ENCODE measurements around the gene PRR35. TPM values are rescaled to one million over a fixed set of nuclear protein-coding genes. Genes with fewer than 3 reads are reported as not detected.
"Not testable (repeated sequence)": the region's sequence is repeated elsewhere in the genome, so short reads cannot be mapped to it uniquely, and the experiment has no call there.

PRR35 gene
- polyA plus RNA-seq, 4 donors: 0.59 to 21.7 (median 8.6) TPM

DNA sequence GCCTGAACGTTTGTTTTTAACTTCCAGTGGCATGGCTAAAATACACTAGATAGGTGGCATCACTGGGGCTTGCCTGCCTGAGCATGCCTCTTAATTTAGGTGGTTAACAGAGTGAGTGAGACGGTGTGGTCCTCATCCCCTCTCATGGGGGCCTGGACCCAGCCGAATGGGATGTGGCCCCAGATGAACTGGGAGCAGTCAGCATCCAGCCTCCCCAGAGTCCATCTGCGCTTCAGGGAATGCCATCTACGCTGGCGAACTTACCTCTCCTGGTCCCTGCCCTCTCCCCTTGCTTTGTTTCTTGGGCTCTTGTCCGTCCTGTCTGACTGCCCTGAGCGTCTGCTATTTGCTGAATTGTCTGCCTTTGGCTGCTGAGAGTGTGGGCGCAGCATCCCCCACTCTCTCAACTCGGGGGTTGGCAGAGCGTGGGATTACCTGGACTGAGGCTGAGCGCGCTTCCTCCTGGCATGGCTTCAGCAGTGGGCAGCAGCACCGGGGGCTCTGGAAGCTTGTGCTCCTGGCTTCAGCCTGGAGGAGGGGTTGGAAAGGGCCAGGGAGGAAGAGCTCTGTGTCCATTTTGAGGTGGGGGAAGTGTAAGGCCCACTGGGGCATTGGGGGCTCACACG, 31.8 kb downstream of the PRR35 start:
- DNase-seq (ENCODE audit: low read depth in 4 of 4, low spot score in 3 of 4): no peak

DNA sequence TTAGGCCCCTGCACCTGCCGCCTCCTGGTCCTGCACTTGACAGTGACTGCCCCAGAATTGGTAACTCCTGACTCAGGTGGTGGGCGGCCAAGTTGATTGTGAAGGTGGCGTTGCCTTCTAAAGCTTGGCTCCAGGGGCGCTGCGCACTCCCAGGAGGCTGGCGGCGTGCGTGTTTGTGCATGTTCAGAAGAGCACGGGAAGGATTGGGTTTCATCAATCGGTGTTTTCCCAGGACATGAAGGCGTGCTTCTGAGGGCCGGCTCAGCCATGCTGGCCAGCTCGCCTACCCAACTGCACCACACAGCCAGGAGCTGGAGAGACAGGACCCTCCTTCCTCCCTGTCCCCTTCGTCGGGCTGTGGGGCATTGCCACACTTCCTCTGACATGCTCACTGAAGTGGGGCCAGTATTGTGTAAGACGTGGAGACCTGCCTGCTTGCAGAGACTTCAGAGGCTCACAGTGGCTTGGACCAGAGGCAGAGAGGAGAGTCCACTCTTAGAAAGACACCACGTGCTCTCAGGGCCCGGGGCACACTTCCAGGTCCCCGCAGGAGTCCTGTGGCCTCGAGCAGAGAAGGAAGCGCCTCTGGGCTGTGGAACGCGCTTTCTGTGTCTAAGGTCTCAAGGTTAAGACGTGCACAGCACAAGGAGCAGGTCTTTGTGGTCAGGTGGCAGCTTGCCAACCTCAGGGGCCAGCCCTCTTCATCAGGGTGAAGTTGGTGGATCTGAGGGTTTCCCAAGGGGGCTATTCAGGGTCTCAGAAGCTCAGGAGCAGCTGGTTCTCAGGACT, 32.5 kb downstream of the PRR35 start:
- DNase-seq (ENCODE audit: low read depth in 4 of 4, low spot score in 3 of 4): no peak

DNA sequence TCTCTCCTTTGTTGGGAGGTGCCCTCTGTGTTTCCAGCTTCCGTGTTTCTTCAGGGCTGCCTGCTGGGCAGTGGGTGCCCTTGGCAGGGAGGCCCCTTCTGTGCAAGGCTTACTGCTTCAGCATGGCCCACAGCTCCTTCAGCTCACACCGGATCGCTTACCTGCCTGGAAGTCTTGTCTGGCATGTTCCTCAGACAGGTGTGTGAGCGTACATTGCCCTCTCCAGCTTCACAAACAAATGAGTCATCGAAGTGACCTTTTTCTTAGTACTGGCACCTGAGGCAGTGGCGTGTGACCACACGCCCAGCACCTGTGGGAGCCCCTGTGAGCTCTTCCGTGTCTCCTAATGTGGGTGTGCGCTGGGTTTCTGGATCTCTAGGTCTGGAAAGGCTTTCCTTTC, 33.2 kb downstream of the PRR35 start:
- no peak for DNase-seq (ENCODE audit: low read depth in 4 of 4, low spot score in 3 of 4)

DNA sequence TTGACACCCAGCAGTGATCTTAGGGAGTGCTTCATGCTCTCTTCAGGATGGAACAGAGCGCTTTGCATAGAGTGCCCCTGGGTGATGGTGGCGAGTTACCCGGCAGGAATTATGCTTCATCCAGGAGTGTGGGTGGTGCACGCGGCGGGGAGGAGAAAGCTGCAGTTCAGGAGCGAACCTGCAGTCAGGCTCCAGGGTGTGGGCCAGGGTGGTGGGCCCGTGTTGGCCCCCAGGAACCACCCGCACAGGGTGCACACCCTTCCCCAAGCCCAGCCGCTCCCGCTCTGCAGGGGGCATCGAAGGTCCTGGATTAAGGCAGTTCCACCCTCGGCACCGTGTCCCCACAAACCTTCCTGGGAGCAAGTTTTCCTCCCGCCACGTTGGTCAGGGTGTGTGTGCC, 33.6 kb downstream of the PRR35 start:
- no peak for DNase-seq (ENCODE audit: low read depth in 4 of 4, low spot score in 3 of 4)

DNA sequence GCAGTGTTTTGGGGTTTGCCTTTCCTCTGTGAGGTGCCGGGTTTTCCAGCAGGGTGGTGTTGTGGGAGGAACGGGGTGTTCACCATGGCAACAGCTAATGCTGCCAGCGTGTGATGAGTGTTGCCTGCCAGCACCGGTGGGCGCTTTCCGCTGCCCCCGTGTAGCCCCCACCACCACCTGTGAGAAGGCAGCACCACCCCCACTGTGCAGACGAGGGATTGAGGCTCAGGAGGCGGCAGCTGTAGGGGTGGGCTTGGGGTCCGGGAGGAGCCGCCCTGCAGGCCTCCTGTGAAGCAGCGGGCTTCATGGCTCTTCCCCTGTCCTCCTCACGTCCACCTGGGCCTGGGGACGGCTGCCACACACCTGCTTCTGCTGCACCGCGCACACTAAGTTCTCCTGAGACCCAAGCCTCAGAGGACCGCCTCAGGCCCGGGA, 34.9 kb downstream of the PRR35 start:
- DNase-seq (ENCODE audit: low read depth in 4 of 4, low spot score in 3 of 4): no peak

DNA sequence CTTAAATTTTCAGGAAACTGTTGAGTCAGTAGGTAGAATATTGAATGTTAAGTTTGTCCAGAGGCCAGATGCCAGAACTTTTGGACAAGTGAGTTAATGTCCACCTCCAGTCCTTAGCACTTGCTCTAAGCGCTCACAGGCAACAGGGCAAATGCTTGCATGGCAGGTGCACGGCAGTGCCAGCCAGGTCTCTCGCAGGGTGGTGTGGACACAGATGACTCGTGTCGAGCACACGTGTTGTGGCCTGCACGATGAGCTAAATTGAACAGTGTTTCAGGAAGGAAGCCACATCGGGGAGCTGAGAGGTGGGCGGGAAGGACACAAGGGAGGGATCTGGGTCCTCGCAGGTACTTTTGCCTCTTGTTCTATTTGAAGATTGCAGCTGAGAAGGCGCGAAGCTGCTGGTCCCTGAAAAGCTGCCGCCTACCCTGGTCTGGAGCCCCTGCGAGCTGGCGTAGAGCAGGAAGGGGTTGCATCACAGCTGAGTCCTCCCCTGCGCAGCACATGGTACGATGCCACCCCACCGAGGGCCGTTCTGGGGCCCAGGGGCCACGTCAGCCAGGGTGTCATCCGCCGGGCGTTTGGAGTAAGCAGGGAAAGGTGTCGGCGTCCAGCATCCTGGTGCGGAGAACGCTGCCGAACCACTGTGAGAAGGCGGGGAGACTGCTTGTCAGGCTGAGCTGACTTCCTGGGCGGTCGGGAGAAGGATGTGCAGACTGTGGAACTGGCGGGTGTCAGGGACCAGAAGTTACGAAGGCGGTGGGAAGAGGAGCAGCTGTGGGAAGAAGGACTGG, 35.9 kb downstream of the PRR35 start:
- no peak for DNase-seq (ENCODE audit: low read depth in 4 of 4, low spot score in 3 of 4)

DNA sequence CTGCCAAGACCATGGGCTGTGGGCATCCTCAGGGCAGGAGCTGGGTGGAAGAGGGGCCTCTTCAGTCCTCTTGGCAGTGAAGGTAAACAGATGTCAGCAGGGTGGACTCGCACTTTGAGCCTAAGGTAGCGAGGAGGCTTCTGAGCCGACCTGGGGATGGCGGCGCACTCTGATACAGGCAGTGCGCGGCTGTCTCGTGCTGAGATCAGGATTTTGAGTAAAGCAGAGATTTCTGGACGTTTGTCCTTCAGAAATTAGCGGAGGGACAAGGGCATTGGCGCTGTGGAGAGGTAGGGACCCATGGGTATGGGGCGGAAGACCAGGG, 36.5 kb downstream of the PRR35 start:
- no peak for DNase-seq (ENCODE audit: low read depth in 4 of 4, low spot score in 3 of 4)

DNA sequence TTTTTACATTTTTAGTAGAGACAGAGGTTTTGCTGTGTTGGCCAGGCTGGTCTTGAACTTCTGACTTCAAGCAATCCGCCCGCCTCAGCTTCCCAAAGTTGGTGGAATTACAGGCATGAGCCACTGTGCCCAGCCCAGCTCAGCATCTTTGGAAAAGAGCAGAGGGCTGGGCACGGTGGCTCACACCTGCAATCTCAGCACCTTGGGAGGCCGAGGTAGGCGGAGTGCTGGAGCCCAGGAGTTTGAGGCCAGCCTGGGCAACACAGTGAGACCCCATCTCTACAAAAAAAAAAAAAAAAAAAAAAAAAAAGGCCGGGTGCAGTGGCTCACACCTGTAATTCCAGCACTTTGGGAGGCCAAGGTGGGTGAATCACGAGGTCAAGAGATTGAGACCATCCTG, 37.5 kb downstream of the PRR35 start:
- not testable (repeated sequence) for DNase-seq (ENCODE audit: low read depth in 4 of 4, low spot score in 3 of 4)

DNA sequence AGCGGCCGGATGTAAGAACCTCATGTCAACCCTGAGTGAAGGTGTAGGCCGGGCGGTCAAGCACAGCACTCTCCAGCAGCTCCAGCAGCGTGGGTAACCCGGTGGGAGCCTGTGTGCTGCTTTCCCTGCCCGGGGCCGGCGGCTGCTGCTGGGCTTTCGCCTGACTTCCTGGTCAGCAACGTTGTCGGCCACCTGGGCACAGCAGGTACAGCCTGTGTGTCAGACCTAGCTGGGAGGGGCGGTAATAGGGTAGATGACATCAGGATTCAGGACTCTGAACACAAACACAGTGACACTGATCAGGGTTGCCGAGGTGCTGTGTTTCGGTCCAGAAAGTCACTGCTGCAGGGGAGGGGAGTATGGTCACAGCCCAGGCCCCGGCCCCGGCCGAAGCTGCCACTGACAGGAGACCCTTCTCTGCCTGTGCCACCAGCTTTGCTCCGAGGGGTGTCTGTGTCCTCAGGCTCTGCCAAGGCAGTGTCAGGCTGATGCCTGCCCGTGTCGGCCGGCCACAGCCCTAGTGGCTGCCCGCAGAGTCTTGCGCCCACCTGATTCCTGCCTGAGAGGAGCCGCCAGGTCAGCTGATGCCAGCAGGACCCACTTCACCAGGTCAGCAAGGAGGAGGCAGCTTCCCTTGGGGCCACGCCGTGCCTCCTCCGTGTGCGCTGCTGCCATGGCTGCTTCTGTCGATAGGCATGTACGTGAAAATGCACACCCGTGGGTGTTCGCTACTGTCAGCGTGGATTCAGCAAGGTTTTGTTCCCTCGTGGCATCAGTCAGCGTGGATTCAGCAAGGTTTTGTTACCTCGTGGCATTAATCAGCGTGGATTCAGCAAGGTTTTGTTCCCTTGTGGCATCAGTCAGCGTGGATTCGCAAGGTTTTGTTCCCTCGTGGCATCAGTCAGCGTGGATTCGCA, 38.9 kb downstream of the PRR35 start:
- DNase-seq (ENCODE audit: low read depth in 4 of 4, low spot score in 3 of 4): no peak

DNA sequence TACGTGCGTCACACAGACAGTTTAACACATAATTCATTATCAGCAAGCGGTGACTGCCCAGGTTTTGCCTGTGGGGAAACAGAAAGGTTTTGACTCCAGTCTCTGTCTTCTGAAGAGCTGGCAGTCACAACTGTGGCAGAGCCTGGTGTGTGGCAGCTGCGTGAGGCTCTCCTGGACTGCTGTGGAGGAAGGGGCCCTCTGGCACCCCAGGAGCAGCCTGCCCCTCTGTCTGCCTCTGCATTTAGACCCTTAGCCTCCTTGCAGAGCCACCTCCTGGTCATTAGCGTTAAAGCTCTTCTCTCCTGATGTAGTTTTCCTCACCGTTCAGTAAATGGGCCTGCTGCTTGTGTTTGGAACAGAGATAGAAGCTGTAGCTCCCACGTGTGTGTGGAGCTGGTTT, 40.6 kb downstream of the PRR35 start:
- DNase-seq (ENCODE audit: low read depth in 4 of 4, low spot score in 3 of 4): no peak

DNA sequence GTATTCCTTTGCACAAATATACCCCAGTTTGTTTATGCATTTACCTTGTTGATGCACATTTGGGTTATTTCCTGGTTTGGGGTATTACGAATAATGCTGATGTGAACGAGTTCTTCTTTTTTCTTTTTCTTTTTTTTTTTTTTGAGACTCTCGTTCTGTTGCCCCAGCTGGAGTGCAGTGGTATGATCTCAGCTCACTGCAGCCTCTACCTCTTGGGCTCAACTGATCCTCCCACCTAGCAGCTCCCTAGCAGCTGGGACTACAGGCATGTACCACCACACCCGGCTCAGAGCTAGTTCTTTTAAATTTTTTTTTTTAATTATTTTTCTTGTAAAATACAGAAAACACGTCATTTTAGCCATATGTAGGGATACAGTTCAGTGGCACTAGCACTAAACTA, 43.7 kb downstream of the PRR35 start:
- DNase-seq (ENCODE audit: low read depth in 4 of 4, low spot score in 3 of 4): no peak

DNA sequence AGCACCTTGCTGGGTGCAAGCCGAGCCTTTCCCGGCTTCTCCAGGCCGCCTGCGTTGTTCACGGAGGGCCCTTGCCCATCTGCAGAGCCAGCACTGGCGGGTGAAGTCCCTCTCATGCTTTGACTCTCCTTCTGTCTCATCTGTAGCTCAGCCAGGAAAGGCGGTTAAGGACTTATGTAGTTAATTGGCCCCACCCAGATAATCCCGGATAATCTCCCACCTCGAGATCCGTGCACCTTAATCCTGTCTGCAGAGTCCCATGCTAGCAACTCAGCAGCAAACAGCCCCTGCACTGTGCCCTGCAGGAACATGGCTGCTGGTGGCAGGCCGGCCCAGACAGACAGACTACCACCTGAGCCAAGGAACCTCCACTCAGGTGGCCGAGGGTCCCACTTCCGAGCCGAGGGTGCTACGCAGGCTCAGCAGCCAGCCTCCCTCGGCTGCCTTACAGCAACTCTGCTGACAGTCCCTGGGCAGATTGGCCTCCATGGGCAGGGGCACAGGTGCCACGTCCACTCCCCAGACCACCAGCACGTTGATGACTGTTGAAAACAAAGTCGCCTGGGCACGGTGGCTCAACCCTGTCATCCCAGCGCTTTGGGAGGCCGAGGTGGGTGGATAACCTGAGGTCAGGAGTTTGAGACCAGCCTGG, 46.6 kb downstream of the PRR35 start:
- DNase-seq (ENCODE audit: low read depth in 4 of 4, low spot score in 3 of 4): no peak

DNA sequence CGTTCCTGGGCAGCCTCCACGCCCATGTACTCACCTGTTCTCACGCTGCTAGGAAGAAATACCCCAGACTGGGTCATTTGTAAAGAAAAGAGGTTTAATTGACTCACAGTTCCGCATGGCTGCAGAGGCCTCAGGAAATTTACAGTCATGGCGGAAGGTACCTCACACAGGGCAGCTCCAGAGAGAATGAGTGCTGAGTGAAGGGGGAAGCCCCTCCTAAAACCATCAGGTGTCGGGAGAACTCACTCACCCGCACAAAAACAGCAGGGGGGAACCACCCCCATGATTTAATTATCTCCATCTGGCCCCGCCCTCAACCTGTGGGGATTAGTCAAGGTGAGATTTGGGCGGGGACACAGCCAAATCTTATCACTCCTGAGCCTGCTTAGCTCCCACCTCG, 47.8 kb downstream of the PRR35 start:
- no peak for DNase-seq (ENCODE audit: low read depth in 4 of 4, low spot score in 3 of 4)

DNA sequence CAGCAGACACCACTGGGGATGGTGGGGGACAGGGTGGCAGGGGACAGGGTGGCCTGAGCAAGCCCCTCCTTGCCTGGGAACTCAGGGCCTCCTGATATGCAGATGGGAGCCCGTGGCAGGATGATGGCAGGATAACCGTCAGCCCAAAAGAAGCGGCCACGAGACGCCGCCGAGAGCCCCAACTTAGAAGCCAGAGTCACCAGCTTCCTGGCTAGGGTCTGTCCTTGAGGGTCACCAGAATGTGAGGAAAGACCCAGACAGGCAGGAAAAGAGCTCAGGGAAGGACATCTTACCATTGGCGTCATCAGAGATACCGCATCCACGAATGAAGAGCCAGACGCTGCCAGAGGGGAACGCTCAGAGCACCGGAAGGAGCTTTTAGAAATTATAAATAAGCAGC, 49.1 kb downstream of the PRR35 start:
- DNase-seq (ENCODE audit: low read depth in 4 of 4, low spot score in 3 of 4): no peak

DNA sequence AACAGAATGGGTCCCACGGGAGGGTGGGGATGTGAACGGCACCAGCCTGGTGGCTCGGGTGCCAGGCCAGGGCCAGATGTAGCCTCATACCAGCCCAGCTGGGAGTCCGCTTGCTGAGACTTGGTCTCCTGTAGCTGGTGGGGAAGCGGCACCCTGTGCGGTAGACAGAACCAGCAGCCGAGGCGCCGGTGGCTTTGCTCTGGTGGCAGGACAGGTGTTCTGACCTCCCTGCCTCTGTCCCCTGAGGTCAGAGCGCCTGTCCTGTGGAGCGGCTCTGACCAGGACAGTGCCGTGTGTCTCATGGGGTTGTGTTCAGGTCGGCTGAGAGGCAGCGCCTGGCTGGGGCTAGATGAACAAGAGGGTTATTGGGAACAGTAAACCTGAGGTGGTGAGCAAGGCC, 49.8 kb downstream of the PRR35 start:
- DNase-seq (ENCODE audit: low read depth in 4 of 4, low spot score in 3 of 4): no peak

DNA sequence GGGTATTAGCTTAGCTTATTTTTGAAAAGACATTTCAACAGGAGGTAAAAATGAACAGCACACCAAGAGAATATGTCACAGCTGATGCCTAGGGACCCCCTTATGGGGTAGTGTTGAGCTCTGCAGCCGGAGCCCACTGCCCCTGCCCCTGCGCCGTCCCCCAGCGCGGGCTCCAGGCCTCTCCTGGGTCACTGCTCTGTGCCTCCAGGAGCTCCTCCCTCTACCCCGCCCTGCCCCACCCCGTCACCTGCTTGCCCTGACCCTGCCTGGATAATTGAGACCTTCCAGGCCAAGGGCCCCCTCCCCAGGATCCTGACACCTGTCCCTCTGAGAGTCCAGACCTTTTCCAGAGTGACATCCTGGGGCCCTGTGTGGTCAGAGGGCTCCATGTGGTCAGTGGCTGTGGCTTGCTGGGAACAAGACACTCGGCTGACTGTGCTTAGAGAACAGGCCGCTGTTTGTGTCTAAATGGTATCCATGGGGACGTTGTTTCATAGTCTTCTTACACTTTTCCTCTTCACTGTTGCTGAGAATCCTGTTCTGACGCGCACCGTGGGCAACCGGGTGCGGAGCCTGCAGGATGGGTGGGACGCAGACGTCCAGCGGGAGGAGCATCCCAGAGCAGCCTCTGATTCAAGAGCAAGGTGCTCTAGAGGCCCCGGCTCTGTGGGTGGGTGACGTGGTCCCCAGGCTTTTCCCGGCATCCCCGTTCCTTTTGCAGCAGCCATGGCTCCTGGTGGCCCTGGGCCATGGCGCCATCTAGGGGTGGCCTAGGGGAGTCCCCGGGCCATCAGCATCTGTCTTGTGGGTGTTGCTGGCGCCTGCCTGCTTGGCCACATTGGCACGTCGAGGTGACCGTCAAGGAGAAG, 50.6 kb downstream of the PRR35 start:
- DNase-seq (ENCODE audit: low read depth in 4 of 4, low spot score in 3 of 4): no peak

DNA sequence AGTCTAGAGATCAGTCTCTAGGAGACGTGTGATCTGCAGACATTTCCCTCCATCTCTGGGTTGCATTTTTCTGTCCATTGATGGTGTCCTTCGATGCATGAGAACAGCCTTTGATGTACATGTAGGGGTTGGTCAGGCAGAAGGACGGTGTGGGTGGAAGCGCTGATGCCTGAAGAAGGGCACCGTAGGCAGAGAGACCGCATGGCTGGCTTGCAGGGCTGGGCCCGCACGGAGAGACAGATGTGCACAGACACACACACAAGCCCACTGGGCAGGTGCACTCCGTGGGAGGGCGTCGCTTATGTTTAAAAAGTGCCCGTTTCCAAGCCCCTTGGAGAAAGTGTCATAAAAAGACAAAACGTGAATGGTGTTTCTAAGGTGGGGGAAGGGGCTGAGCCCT, 54.9 kb downstream of the PRR35 start:
- no peak for DNase-seq (ENCODE audit: low read depth in 4 of 4, low spot score in 3 of 4)

Measured in left renal pelvis (tissue), 4 donors.